ENCODE data around the gene AUTS2.

Gene AUTS2

GRCh38 chr7:69847921-69848612, 249.8 kb downstream of the AUTS2 start:
- no peak for DNase-seq (ENCODE audit: low read depth in 2 of 2)

DNA sequence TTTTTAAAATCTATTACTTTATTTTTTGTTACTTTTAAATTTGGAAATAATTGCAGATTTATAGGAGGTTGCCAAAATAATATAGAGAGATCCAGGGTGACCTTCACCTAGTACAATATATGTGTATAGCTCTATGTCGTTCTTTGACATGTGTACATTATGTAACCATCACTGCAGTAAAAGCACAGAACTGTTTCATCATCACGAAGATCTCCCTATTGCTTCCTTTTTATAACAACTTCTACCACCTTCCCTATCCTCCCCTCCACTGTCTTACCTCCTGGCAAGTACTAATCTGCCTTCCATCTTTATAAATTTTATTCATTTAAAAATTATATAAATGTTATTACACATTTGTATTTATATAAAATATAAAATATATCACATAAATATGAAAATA, 251.0 kb downstream of the AUTS2 start:
- DNase-seq (ENCODE audit: low read depth in 2 of 2), result no peak

DNA sequence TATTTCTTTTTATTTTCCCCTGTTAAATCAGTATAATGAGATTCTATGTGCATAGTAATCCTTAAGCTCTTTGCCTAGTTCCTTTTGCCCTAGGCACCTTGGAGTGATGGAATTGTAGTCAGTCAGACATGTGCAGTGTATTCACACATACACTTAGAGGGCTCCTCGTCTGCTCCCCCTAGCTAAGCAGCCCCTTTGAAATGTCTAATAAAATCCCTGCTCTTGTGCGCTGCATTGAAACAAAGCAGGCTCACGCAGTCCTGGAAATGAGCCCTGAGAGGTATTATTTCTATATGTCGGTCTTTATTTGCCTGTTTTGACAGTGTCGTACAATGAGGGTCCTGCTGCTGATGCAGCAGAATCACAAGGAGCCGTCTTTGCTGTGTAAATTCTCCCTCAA, 258.7 kb downstream of the AUTS2 start:
- DNase-seq (ENCODE audit: low read depth in 2 of 2), result no peak

DNA sequence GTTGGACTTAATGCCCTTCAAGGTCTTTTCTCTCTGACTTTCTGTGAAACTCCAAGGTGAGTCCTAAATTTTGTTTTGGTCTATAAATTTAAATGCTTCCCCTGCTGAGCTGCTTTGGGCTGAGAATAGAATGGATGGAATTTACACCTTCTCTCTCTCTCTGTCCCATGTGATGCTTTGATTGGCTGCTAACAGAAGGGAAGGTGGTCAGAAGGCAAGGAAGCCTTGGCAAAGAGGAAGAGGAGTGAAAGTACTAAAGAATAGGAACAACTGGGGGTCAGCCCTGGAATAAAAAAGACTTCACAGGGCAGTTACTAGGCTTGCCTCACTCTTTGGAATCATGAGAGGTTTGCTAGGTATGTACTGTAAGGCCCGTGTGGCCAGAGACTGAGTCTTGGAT, 260.2 kb downstream of the AUTS2 start:
- no peak for DNase-seq (ENCODE audit: low read depth in 2 of 2)

GRCh38 chr7:69859342-69859741, 261.1 kb downstream of the AUTS2 start:
- DNase-seq (ENCODE audit: low read depth in 2 of 2), result no peak

- DNase-seq (ENCODE audit: low read depth in 2 of 2), result no peak
These were observed 262.2 kb downstream of the AUTS2 start for GRCh38 chr7:69860486-69860885.

DNA sequence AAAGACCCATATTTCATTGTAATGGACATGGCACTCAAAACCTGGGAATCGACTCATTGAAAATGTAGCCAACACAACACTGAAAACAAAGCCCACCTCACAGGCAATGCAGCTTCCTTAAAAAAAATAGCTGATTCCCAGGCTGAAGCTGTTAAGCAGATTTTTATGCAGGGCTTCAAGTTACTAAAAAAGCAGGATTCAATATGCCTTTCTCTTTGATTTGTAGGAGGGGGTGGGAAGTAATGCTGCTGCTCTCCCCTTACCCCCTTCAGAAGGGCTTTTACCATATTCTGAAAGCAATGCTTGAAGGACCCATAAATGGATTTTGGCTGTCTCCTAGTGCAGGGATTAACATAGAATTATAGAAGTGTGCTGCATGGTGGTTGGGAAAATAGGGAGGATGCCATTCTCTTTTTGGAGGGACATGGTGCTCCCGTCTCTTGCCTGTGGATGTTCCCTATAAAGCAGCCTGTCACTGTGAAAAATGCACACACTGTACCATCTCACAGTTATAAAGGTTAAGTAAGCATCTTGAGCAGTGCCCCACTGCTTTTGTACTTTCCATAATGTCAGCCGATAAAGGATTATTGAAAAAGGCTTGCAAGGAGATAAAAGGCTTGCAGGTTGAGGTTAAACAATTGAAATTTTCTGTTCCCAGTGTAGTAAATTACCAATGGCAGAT, 262.8 kb downstream of the AUTS2 start:
- DNase-seq (ENCODE audit: low read depth in 2 of 2), result no peak

DNA sequence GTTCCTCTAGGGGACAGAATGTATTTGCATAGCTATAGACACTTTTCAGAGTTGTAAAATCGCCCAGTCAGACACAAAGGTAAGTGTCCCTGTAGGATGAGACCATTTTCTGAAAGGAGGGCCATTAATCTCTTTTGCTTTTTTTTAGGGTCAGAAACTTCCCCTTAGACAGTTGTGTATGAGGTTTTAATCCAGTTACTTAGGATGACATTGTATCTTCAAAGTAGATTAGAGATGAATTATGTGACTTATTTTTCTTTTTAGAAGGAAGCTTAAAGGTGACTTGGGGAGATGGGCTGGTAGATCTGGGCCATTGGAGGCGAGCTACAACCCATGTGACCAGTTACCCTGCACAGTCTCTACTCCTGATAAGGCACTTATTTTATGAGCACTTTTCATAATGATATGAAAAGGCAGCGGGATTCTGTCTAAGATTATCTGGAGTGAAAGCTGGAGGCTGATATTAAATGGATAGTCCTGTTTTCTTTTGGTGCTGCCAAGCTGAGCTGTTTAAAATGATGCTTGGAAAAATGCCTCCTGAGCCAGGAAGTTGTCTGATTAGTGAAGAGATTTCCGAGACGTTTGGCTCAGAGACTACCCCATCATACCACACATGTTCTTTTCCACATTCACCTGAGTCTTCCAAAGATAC, 264.3 kb downstream of the AUTS2 start:
- no peak for DNase-seq (ENCODE audit: low read depth in 2 of 2)

DNA sequence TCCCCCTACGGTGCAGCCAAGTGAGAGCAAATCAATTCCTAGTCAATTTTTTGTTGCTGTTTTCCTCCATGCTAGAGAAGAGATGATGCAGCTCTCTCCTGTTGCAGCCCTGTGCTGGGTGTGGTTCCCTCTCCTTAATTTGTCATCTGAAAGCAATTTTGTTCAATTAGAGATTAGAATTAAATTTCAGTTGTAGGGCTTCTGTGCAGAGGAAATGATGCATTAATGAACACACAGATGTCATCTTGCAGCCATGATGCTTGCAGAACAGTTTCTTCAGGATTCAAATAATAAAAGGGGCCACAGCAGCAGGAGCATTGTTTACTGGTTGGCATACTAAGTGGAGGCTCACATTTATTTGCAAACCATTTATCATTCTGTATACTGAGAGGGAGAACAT, 266.0 kb downstream of the AUTS2 start:
- DNase-seq (ENCODE audit: low read depth in 2 of 2), result no peak

- no peak for DNase-seq (ENCODE audit: low read depth in 2 of 2)
These were observed 266.5 kb downstream of the AUTS2 start for GRCh38 chr7:69864822-69865221.

DNA sequence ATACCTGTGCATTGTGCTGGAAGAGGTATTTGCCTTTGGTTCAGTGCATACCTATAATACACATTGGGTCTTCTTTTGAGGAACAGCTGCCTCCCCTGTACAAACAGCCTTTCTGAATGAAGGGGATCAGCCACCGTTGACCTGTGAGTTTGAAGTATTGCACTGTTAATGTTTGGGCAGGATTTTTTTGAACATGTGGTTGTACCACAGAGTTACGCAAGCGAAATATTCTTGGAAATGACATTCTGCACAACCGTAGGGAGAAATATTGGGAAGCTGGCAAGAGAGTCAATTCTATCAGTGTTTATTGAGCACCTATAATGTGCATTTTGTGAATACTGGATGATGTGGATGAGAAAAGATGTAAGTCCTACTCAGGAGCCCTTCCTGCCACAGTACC, 270.6 kb downstream of the AUTS2 start:
- DNase-seq (ENCODE audit: low read depth in 2 of 2), result no peak

- no peak for DNase-seq (ENCODE audit: low read depth in 2 of 2)
These were observed 273.1 kb downstream of the AUTS2 start for GRCh38 chr7:69871213-69871885.

GRCh38 chr7:69871886-69872569, 273.8 kb downstream of the AUTS2 start:
- no peak for DNase-seq (ENCODE audit: low read depth in 2 of 2)

GRCh38 chr7:69873512-69873911, 275.2 kb downstream of the AUTS2 start:
- no peak for DNase-seq (ENCODE audit: low read depth in 2 of 2)

GRCh38 chr7:69878015-69878414, 279.7 kb downstream of the AUTS2 start:
- no peak for DNase-seq (ENCODE audit: low read depth in 2 of 2)

DNA sequence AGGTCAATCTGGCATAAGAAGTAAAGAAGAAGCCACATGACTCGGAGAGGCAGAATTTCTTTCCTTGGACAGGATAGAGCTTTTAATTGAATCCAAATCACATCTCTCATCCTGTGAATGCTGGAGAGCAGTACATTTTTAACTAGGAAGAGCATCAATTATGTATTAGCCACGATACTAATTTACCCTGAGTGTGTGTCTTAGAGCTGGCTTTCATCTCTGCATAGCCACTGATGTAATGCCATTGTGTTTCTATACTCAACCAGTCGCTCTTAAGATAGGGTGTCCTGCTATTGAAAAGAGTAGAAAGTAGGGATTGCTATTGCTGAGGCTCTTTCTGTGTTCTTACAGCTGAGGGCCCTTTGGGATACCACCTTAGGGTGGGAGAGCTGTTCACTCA, 280.3 kb downstream of the AUTS2 start:
- DNase-seq (ENCODE audit: low read depth in 2 of 2), result no peak

DNA sequence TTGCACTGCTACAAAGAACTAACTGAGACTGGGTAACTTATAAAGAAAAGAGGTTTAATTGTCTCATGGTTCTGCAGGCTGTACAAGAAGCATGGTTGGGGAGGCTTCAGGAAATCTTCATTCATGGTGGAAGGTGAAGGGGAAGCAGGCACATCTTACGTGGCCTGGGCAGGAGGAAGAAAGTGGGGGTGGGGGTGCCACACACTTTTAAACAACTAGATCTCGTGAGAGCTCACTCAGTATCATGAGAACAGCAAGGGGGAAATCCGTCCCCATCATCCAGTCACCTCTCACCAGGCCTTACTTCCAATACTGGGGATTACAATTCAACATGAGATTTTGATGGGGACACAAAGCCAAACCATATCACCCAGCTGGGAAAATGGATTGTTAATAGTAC, 281.7 kb downstream of the AUTS2 start:
- DNase-seq (ENCODE audit: low read depth in 2 of 2), result no peak

DNA sequence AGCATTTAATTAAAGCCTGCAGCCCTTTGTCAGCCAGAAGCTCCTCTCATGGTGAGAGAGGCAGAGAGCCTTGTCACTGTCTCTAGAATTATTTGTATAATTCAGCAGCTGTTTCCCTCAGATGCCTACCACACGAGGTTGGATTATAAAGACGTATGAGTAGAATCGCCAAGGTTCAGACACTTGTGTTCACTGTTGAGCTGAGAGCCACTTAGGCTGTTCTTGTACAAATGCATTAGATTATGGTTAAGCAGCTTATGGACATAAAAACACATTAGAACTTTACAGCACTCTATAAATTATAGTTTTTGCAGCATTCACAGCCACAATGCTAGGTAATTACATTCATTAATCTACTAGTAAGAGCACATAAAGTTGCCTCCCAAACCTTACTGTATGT, 282.6 kb downstream of the AUTS2 start:
- DNase-seq (ENCODE audit: low read depth in 2 of 2), result no peak

DNA sequence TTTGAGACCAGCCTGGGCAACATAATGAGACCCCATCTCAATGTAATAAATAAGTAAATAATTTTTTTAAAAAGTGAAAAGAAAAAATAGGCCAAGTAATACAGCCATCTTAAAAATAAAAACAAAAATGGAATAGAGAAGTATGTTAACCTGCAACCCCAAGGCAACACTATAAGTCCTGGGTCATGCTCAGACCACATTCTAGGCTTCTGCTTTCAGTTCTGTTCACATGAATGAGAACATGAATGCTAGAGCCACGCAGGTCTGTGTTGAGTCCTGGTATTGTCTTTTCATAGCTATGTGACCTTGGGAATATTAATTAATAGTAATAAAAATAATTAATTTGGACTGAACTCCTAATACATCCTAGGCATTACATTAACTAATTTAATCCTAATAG, 284.0 kb downstream of the AUTS2 start:
- no peak for DNase-seq (ENCODE audit: low read depth in 2 of 2)

- DNase-seq (ENCODE audit: low read depth in 2 of 2), result no peak
These were observed 285.2 kb downstream of the AUTS2 start for GRCh38 chr7:69883399-69883891.

- DNase-seq (ENCODE audit: low read depth in 2 of 2), result no peak
These were observed 287.2 kb downstream of the AUTS2 start for GRCh38 chr7:69885431-69885830.

Data from stimulated activated CD8-positive, alpha-beta memory T cell treated with anti-CD3 and anti-CD28 coated beads, Interleukin-15, amount 100 ng/mL, for 4 hours (primary cell).